Measurements from ENCODE around the gene DCST1.

The DCST1 gene

DNA sequence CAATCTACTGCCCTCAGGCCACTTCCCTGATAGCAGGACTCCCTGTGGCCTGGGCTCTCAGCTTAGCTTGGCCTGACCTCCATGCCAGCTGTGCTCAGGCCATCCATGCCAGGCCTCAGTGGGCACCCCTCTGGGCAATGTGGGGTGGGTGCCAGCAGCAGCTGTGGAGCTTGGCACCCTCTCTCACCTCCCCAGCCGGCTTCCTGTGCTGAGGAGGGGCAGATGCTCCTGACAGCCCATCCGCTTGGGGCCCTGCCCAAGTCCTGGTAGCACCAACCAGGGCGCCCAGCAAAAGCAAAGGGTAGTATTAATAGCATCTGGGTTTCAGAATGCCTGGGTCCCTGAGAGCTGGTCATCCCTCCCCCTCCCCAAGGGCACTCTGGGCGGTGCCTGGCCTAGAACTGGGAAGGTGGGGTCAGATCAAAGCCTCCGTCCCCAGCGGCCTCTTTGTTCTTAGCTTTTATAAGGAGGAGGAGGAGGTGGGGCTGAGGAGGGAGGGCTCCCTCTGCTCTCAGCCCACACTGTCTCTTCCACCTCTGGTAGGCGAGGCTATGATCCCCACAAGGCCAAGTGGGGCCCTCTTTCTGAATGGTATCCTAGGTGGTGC lies 36.0 kb downstream of the DCST1 start:
- TF ChIP-seq, protein P1, sequence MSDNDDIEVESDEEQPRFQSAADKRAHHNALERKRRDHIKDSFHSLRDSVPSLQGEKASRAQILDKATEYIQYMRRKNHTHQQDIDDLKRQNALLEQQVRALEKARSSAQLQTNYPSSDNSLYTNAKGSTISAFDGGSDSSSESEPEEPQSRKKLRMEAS (IDR thresholded peaks at IDR 0.05) = no peak
- TF ChIP-seq NFIC (IDR thresholded peaks at IDR 0.05) (no peak), EP300 (IDR thresholded peaks at IDR 0.05; ENCODE audit: borderline replicate concordance) (no peak), ZBTB7A (IDR thresholded peaks at IDR 0.05; ENCODE audit: low read depth) (no peak), TEAD4 (IDR thresholded peaks at IDR 0.05) (no peak), RAD21 (IDR thresholded peaks at IDR 0.05; ENCODE audit: low read depth) (no peak), TAF1 (IDR thresholded peaks at IDR 0.05; ENCODE audit: low read depth) (no peak), YY1 (IDR thresholded peaks at IDR 0.05; ENCODE audit: low read depth) (no peak), CREB1 (IDR thresholded peaks at IDR 0.05; ENCODE audit: low read depth) (no peak)
- TF ChIP-seq, protein P2, sequence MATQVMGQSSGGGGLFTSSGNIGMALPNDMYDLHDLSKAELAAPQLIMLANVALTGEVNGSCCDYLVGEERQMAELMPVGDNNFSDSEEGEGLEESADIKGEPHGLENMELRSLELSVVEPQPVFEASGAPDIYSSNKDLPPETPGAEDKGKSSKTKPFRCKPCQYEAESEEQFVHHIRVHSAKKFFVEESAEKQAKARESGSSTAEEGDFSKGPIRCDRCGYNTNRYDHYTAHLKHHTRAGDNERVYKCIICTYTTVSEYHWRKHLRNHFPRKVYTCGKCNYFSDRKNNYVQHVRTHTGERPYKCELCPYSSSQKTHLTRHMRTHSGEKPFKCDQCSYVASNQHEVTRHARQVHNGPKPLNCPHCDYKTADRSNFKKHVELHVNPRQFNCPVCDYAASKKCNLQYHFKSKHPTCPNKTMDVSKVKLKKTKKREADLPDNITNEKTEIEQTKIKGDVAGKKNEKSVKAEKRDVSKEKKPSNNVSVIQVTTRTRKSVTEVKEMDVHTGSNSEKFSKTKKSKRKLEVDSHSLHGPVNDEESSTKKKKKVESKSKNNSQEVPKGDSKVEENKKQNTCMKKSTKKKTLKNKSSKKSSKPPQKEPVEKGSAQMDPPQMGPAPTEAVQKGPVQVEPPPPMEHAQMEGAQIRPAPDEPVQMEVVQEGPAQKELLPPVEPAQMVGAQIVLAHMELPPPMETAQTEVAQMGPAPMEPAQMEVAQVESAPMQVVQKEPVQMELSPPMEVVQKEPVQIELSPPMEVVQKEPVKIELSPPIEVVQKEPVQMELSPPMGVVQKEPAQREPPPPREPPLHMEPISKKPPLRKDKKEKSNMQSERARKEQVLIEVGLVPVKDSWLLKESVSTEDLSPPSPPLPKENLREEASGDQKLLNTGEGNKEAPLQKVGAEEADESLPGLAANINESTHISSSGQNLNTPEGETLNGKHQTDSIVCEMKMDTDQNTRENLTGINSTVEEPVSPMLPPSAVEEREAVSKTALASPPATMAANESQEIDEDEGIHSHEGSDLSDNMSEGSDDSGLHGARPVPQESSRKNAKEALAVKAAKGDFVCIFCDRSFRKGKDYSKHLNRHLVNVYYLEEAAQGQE (IDR thresholded peaks at IDR 0.05; ENCODE audit: low read depth) = no peak

DNA sequence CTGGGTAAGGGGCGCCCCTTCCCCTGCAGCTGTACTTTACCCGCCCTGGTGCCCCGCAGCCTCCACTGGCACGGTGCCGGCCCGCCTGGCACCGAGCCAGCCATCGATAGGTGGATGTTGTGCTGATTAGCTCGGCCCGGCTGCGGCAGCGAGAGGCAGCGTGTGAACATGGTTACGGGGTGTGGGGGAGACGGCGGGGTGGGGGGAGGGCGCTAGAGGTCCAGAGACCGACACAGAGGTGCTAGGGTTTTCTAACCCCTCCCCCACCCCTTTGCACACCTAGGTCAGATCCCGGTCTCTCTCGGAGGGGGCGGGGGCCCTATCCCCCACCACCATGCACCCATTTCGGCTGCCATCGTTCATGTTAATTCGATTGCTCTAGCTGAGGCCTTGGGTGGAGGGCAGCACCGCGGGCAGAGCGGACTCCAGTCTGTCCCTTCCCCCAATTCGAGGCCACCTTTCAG lies 36.6 kb downstream of the DCST1 start:
- TF ChIP-seq, protein P3, sequence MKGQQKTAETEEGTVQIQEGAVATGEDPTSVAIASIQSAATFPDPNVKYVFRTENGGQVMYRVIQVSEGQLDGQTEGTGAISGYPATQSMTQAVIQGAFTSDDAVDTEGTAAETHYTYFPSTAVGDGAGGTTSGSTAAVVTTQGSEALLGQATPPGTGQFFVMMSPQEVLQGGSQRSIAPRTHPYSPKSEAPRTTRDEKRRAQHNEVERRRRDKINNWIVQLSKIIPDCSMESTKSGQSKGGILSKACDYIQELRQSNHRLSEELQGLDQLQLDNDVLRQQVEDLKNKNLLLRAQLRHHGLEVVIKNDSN (IDR thresholded peaks at IDR 0.05) = no peak
- TF ChIP-seq NFIC (IDR thresholded peaks at IDR 0.05) (peak; percentile 73), TAF1 (IDR thresholded peaks at IDR 0.05; ENCODE audit: low read depth) (no peak)

DNA sequence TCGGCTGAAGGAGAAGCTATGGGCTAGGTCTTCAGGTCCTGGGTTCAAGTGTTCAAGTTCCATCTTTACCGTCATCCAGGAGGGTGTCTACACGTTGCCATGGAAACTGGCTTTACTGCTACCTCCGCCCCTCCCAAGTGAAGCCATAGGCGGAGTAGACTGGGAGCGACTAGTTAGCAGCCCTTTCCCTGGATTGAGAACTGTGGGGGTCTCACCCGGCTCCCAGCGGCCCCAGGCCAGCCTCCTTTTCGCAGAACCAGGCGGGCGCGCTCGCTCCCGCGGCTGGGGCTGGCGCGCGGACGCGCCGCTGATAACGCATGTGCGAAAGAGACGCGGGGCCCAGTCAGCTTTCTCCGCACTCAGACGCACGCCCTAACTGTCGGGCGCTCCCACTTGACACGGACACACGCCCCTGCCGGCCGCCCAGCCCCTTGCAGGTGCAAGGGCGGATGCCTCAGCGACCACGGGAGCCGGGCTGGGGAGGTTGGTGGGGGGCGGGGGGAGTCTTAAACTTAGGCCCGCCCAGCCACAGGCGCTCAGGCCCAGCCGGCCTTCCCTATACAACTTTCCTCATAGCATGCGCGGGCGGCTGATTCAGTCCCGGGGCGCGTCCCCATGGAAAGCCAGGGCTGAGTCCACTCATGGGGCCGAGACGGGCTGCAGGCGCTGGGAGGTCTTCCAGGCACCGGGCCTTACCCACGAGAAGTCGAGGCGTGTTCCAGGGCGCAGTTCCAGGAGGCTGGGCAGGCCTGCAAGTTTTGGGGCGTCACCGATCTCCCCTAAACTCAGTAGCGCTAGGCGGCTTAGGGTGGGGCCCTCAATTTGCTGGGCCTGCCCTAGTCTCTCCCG lies 37.3 kb downstream of the DCST1 start:
- no peak for TF ChIP-seq RAD21 (IDR thresholded peaks at IDR 0.05; ENCODE audit: low read depth)
- TF ChIP-seq, protein P1 (IDR thresholded peaks at IDR 0.05) = 0 out of 2 replicates have a peak, but pooled peaks have one; percentile 42
- no peak for TF ChIP-seq YY1 (IDR thresholded peaks at IDR 0.05; ENCODE audit: low read depth)

DNA sequence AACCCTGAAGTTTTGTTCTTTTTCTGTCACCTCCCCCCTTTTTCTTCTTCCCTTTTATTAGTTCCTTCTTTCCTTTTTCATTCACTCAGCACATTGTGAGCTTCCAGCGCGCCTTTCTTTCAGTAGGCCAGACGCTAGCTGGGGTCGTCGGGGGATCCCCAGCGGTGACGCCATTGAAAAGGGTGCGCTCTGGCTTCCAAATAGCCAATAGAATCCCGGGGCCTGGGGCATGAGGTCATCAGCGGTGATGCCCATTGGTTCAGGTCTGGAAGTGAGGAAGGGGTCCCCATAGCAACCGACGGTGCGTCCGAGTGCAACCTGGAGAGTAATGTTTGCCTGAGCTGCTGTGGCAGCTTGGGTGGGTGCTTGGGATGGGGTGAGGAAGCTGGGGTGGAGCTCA lies 38.1 kb downstream of the DCST1 start:
- no peak for TF ChIP-seq YY1 (IDR thresholded peaks at IDR 0.05; ENCODE audit: low read depth)
- TF ChIP-seq CREB1 (IDR thresholded peaks at IDR 0.05; ENCODE audit: low read depth) = no peak
- TF ChIP-seq CEBPB (IDR thresholded peaks at IDR 0.05) = no peak
- no peak for TF ChIP-seq EP300 (IDR thresholded peaks at IDR 0.05; ENCODE audit: borderline replicate concordance)
- TF ChIP-seq, protein P2 (IDR thresholded peaks at IDR 0.05; ENCODE audit: low read depth) = no peak
- no peak for TF ChIP-seq TEAD4 (IDR thresholded peaks at IDR 0.05)
- no peak for TF ChIP-seq TAF1 (IDR thresholded peaks at IDR 0.05; ENCODE audit: low read depth)
- TF ChIP-seq FOXM1 (IDR thresholded peaks at IDR 0.05; ENCODE audit: borderline replicate concordance, low read depth) = no peak
- TF ChIP-seq, protein P3 (IDR thresholded peaks at IDR 0.05) = no peak
- TF ChIP-seq ZBTB7A (IDR thresholded peaks at IDR 0.05; ENCODE audit: low read depth) = no peak
- no peak for TF ChIP-seq TCF12 (IDR thresholded peaks at IDR 0.05; ENCODE audit: low read depth)
- TF ChIP-seq RAD21 (IDR thresholded peaks at IDR 0.05; ENCODE audit: low read depth) = no peak
- no peak for TF ChIP-seq EGR1 (IDR thresholded peaks at IDR 0.05)
- TF ChIP-seq, protein P1 (IDR thresholded peaks at IDR 0.05) = no peak
- TF ChIP-seq NFIC (IDR thresholded peaks at IDR 0.05) = no peak

DNA sequence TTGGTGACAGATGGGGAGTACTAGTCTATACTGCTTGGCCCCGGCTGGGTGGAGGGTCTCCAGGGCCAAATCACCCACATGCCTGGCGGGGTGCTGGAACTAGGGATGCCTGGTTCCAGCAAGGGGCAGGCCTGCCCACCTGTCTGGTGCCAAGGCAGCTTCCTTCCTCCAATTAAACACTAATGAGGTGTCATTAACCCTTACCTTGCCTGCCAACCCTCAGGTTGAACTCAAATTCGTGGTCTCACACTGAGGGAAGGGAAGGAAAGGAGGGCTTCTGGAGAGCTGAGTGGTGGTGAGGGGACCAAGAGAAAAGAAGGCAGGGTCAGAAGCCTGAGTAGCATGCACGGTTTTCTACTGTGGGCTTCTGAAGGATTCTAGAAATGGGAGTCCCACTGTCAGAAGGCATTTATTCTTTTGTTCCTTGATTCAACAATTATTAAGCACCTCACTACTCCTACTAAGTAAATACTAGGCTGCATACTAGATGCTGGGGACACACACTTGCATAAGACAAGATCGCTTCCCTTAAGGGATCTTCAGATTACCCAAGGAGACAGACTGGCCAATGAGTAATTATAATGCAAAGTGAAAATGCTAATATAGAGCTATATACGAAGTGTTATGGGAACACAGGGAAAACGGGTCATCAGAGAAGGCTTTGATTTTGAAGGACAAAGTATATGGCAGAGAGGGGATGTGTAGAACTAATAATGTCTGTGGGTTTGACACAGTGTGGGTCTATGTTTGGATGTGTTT lies 39.1 kb downstream of the DCST1 start:
- no peak for TF ChIP-seq CREB1 (IDR thresholded peaks at IDR 0.05; ENCODE audit: low read depth)
- no peak for TF ChIP-seq EP300 (IDR thresholded peaks at IDR 0.05; ENCODE audit: borderline replicate concordance)
- TF ChIP-seq, protein P1 (IDR thresholded peaks at IDR 0.05) = no peak
- TF ChIP-seq FOXM1 (IDR thresholded peaks at IDR 0.05; ENCODE audit: borderline replicate concordance, low read depth) = no peak
- no peak for TF ChIP-seq TCF12 (IDR thresholded peaks at IDR 0.05; ENCODE audit: low read depth)
- TF ChIP-seq, protein P3 (IDR thresholded peaks at IDR 0.05) = no peak
- TF ChIP-seq YY1 (IDR thresholded peaks at IDR 0.05; ENCODE audit: low read depth) = no peak

All from Ishikawa (cell line).